ENCODE measurements around the gene NAALADL2. TPM values are rescaled to one million over a fixed set of nuclear protein-coding genes. Genes with fewer than 3 reads are reported as not detected.
A peak's percentile ranks its signal among the peaks of the same experiment; 100 is the strongest.
"Not testable (repeated sequence)": the region's sequence is repeated elsewhere in the genome, so short reads cannot be mapped to it uniquely, and the experiment has no call there.

Gene NAALADL2
- total RNA-seq, 1 donor from 2014 or later, result 1.6 TPM

DNA sequence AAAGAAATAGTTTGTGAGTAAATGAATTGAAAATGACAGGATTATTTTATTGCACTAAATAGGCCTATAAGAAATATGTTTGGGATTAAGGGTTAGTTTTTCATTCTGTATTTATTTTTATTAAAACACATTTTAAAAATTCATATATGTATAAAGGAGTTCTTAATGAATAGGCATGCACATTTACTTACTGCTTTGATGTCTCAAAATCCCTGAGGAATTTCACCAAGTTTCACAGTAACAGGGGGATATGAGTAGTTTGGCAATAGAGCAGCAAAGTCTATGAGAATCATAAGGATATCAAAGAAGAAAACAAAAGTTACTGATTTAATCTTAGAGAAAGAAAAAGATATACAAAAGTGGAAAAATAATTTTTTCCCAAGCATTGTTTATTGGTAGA is 411.7 kb downstream of the NAALADL2 start:
- peak overlapping the region; percentile 71 for H3K27ac Mint-ChIP-seq (ENCODE audit: unreplicated experiment)

GRCh38 chr3:175271465-175271864 is 412.3 kb downstream of the NAALADL2 start:
- Mint-ChIP-seq H3K27ac (ENCODE audit: unreplicated experiment) (peak overlapping the region; percentile 64), H3K4me3 (ENCODE audit: unreplicated experiment) (peak overlapping the region; percentile 28), H3K4me1 (ENCODE audit: low read depth, unreplicated experiment) (peaks cover 26% of the 10 kb centered on the region)
- H3K9me3 Mint-ChIP-seq (ENCODE audit: unreplicated experiment); H3K36me3 Mint-ChIP-seq (ENCODE audit: unreplicated experiment); DNase-seq; H3K27me3 Mint-ChIP-seq (ENCODE audit: unreplicated experiment): not testable (repeated sequence)

More for the DNA sequence above, 411.7 kb downstream of the NAALADL2 start:
- no peaks in the 10 kb centered on the region for H3K36me3 Mint-ChIP-seq (ENCODE audit: unreplicated experiment)
- H3K9me3 Mint-ChIP-seq (ENCODE audit: unreplicated experiment), result peaks cover 5% of the 10 kb centered on the region
- TF ChIP-seq, protein P1, sequence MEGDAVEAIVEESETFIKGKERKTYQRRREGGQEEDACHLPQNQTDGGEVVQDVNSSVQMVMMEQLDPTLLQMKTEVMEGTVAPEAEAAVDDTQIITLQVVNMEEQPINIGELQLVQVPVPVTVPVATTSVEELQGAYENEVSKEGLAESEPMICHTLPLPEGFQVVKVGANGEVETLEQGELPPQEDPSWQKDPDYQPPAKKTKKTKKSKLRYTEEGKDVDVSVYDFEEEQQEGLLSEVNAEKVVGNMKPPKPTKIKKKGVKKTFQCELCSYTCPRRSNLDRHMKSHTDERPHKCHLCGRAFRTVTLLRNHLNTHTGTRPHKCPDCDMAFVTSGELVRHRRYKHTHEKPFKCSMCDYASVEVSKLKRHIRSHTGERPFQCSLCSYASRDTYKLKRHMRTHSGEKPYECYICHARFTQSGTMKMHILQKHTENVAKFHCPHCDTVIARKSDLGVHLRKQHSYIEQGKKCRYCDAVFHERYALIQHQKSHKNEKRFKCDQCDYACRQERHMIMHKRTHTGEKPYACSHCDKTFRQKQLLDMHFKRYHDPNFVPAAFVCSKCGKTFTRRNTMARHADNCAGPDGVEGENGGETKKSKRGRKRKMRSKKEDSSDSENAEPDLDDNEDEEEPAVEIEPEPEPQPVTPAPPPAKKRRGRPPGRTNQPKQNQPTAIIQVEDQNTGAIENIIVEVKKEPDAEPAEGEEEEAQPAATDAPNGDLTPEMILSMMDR (IDR thresholded peaks at IDR 0.05; ENCODE audit: partially characterized antibody, unreplicated experiment), result no peak
- DNase-seq, result no peak
- peaks cover 26% of the 10 kb centered on the region for H3K4me1 Mint-ChIP-seq (ENCODE audit: low read depth, unreplicated experiment)
- peaks cover 4% of the 10 kb centered on the region for H3K27me3 Mint-ChIP-seq (ENCODE audit: unreplicated experiment)
- peak overlapping the region; percentile 79 for H3K4me3 Mint-ChIP-seq (ENCODE audit: unreplicated experiment)

- Mint-ChIP-seq H3K36me3 (ENCODE audit: unreplicated experiment) (no peaks in the 10 kb centered on the region), H3K4me1 (ENCODE audit: low read depth, unreplicated experiment) (peaks cover 26% of the 10 kb centered on the region), H3K27ac (ENCODE audit: unreplicated experiment) (no peak overlapping the region), H3K9me3 (ENCODE audit: unreplicated experiment) (peaks cover 7% of the 10 kb centered on the region), H3K4me3 (ENCODE audit: unreplicated experiment) (peak overlapping the region; percentile 28), H3K27me3 (ENCODE audit: unreplicated experiment) (peaks cover 4% of the 10 kb centered on the region)
- TF ChIP-seq, protein P1 (IDR thresholded peaks at IDR 0.05; ENCODE audit: partially characterized antibody, unreplicated experiment), result no peak
- DNase-seq, result no peak
These were observed 413.3 kb downstream of the NAALADL2 start for GRCh38 chr3:175272392-175272791.

DNA sequence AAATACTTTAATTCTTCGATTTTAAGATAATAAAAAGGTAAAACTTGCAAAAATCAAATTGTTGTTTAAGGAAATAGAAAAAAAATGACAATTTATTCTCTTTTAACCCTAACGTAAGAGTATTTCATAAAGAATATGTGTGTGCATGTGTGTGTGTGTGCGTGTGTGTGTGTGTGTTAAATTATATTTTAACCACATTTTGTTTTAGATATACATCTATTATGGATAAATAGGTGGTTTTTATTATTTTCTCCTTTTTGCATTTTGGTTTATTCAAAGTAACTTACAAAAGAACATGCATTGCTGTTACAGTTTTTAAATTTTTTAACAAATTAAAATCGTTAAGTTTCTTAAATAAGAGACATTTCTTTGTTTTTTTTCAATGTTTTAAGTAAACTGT is 414.4 kb downstream of the NAALADL2 start:
- Mint-ChIP-seq H3K4me1 (ENCODE audit: low read depth, unreplicated experiment) (peaks cover 26% of the 10 kb centered on the region), H3K4me3 (ENCODE audit: unreplicated experiment) (peak overlapping the region; percentile 87), H3K27ac (ENCODE audit: unreplicated experiment) (peak overlapping the region; percentile 96), H3K36me3 (ENCODE audit: unreplicated experiment) (no peaks in the 10 kb centered on the region), H3K9me3 (ENCODE audit: unreplicated experiment) (peaks cover 7% of the 10 kb centered on the region), H3K27me3 (ENCODE audit: unreplicated experiment) (peaks cover 4% of the 10 kb centered on the region)
- TF ChIP-seq, protein P1 (IDR thresholded peaks at IDR 0.05; ENCODE audit: partially characterized antibody, unreplicated experiment), result no peak
- DNase-seq, result no peak

DNA sequence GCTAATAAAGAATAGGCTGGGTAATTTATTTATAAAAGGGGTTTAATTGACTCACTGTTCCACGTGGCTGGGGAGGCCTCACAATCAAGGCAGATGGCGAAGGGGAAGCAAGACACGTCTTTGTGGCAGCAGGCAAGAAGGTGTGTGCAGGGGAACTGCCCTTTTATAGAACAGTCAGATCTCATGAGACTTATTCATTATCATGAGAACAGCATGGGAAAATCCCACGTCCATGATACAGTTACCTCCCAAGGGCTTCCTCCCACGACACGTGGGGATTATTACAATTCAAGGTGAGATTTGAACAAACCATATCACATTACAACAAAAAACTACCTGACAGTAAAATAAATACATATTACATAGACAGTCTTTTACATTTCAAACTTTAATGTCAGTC is 414.9 kb downstream of the NAALADL2 start:
- Mint-ChIP-seq H3K27me3 (ENCODE audit: unreplicated experiment) (peaks cover 4% of the 10 kb centered on the region), H3K4me3 (ENCODE audit: unreplicated experiment) (peak overlapping the region; percentile 87), H3K4me1 (ENCODE audit: low read depth, unreplicated experiment) (peaks cover 26% of the 10 kb centered on the region), H3K36me3 (ENCODE audit: unreplicated experiment) (no peaks in the 10 kb centered on the region), H3K9me3 (ENCODE audit: unreplicated experiment) (peaks cover 7% of the 10 kb centered on the region), H3K27ac (ENCODE audit: unreplicated experiment) (peak overlapping the region; percentile 96)
- TF ChIP-seq, protein P1 (IDR thresholded peaks at IDR 0.05; ENCODE audit: partially characterized antibody, unreplicated experiment), result no peak
- peak; percentile 70 for DNase-seq

All from glutamatergic neuron (in vitro differentiated cells).